Kidney epithelial cell (primary cell): ENCODE measurements around the gene HEPN1. TPM values are rescaled to one million over a fixed set of nuclear protein-coding genes. Genes with fewer than 3 reads are reported as not detected.

Source experiments
- DNase-seq: peaks from one replicate; pipeline ENCODE4 v3.0.0-alpha.2; 2010; ENCODE audit warnings: low read depth
- H3K27me3 ChIP-seq: 2 replicates; pipeline ENCODE4 v1.6.0; 2011; ENCODE audit warnings: low read length; ENCODE audit not compliant: control insufficient read depth, insufficient read depth
- H3K36me3 ChIP-seq: 2 replicates; pipeline ENCODE4 v1.5.1; 2011; ENCODE audit warnings: low read length; ENCODE audit not compliant: control insufficient read depth, insufficient read depth
- H3K4me3 ChIP-seq: 2 replicates; pipeline ENCODE4 v1.5.1; 2011; ENCODE audit warnings: low read depth, mild to moderate bottlenecking, control low read depth, low read length
- CTCF ChIP-seq: IDR thresholded peaks from 2 replicates; pipeline ENCODE4 v1.5.1; 2011; ENCODE audit warnings: mild to moderate bottlenecking, moderate library complexity, low read length, control low read depth, inconsistent platforms; ENCODE audit not compliant: insufficient read depth, poor library complexity, severe bottlenecking
- total RNA-seq: library from RNA; depleted of rRNA; stranded (reverse); fragments of >200 nt; gene quantifications from 2 replicates; pipeline ENCODE4 v1.2.3, GENCODE V29; 2015

HEPN1 gene
- total RNA-seq, 1 donor from 2014 or later: not detected

GRCh38 chr11:124899383-124900145 is 19.5 kb upstream of the HEPN1 start:
- TF ChIP-seq CTCF: peak; percentile 10
- H3K4me3 ChIP-seq: no peak overlapping the region
- no peaks in the 10 kb centered on the region for H3K36me3 ChIP-seq
- H3K27me3 ChIP-seq: no peaks in the 10 kb centered on the region
- no peak for DNase-seq

GRCh38 chr11:124900464-124900863 is 18.6 kb upstream of the HEPN1 start:
- peak; percentile 39 for DNase-seq
- H3K4me3 ChIP-seq: no peak overlapping the region
- no peak for TF ChIP-seq CTCF
- no peaks in the 10 kb centered on the region for H3K27me3 ChIP-seq
- H3K36me3 ChIP-seq: no peaks in the 10 kb centered on the region

GRCh38 chr11:124902616-124903015 is 16.4 kb upstream of the HEPN1 start:
- Histone ChIP-seq H3K4me3 (no peak overlapping the region), H3K36me3 (no peaks in the 10 kb centered on the region), H3K27me3 (no peaks in the 10 kb centered on the region)
- DNase-seq: no peak
- no peak for TF ChIP-seq CTCF

- DNase-seq: no peak
- H3K27me3 ChIP-seq: no peaks in the 10 kb centered on the region
- no peak for TF ChIP-seq CTCF
- H3K4me3 ChIP-seq: no peak overlapping the region
- H3K36me3 ChIP-seq: no peaks in the 10 kb centered on the region
Observed at GRCh38 chr11:124915541-124916369, 3.3 kb upstream of the HEPN1 start.

- no peak for DNase-seq
- Histone ChIP-seq H3K36me3 (no peaks in the 10 kb centered on the region), H3K4me3 (no peak overlapping the region), H3K27me3 (no peaks in the 10 kb centered on the region)
- TF ChIP-seq CTCF: no peak
Observed at GRCh38 chr11:124916370-124916710, 2.7 kb upstream of the HEPN1 start.

GRCh38 chr11:124917115-124917637 is 1.9 kb upstream of the HEPN1 start:
- no peak for DNase-seq
- no peaks in the 10 kb centered on the region for H3K27me3 ChIP-seq
- no peaks in the 10 kb centered on the region for H3K36me3 ChIP-seq
- no peak overlapping the region for H3K4me3 ChIP-seq
- TF ChIP-seq CTCF: no peak
